Measurements from ENCODE around the gene TYSND1.
"Not testable (repeated sequence)": the region's sequence is repeated elsewhere in the genome, so short reads cannot be mapped to it uniquely, and the experiment has no call there.

The TYSND1 gene

GRCh38 chr10:70101068-70101562 is 45.4 kb downstream of the TYSND1 start:
- not testable (repeated sequence) for DNase-seq

GRCh38 chr10:70098271-70098670 is 48.2 kb downstream of the TYSND1 start:
- DNase-seq, result no peak

GRCh38 chr10:70097459-70097858 is 49.0 kb downstream of the TYSND1 start:
- no peak for DNase-seq

GRCh38 chr10:70096705-70097420 is 49.6 kb downstream of the TYSND1 start:
- no peak for DNase-seq

DNA sequence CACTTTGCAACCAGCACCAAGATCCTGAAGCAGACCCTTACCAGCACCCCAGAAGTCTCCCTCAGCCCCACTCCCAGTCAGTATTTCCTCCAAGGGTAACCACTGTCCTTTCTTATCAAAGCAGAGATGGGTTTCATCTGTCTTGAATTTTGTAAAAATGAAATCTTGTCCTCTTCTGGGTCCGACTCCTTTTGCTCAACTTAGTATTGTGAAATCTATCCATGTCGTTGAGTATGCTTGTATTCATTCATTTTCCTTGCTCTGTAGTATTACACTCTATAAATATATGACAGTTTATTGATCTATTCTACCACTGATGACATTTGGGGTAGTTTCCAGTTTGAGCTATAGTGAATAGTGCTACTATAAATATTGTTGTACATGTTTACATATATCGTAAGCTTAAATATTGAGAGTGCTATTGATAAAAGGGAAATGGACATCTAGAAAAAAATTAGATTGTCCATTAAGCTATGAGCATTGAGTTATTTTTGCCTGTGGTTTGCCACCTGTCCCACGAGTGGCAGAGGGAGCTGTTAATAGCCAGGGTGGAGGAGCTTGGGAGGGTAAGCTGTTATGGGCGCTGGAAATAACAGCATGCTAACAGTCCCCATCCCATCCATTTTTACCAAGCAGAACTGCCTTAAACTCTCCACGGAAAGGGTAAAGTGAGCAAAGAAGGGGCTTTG is 50.3 kb downstream of the TYSND1 start:
- DNase-seq, result no peak

DNA sequence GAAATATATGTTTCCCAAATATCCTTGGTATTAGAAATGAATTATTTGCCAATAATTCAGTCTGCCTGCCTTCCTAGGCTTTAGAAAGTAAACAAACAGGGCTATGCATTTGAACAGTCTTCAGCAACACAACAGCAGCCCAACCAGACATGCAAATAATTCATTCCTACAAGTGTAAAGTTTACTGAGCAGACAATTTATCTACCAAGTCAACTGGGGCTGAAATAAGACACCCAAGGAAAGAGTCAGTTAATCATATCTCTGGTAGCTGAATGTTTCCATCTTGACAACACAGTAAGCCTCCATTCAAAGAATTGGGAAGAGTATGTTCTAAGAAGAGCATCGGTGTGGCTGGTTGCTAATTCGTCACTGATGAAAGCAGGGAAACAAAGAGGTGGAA is 52.2 kb downstream of the TYSND1 start:
- no peak for DNase-seq

DNA sequence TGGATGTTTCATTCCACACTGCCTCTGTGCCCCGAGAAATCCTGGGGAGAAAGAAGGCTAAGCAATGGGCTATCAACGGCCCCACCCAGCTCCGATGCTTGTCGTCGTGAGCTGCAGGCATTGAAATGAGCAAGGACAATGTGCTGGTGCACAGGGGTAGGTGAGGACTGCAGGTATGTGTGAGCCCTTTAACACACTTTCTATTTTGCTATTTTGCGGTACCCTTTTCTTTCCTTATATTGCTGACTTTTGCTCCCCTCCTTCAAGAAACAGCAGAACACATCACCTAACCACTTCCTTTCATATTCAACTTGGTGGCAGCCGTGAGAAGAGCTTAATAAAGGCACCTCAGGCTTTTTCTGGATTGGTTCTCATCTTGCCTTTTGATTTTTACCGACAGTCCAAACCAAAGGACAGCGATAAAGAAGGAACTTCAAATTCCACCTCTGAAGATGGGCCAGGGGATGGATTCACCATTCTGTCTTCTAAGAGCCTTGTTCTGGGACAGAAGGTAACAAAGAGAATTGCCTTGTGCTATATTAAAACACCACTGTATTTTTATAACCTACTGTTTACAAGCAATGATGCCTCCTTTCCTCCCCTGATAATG is 53.1 kb downstream of the TYSND1 start:
- DNase-seq, result no peak

DNA sequence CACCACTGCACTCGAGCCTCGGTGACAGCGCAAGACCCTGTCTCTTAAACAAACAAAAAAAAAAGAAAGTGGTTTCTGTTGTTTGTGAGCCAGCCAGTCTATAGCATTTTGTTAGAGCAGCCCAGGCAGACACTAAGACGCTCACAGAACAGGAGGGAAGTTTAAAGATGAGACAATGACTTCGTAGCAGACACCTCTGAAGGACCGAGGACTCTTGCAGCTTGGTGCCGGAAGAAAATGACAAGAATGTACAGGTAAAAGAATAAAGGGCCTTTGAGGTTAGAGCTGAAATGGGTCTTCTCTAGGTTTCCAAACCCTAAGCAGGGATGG is 54.1 kb downstream of the TYSND1 start:
- DNase-seq, result no peak

GRCh38 chr10:70090951-70091350 is 55.5 kb downstream of the TYSND1 start:
- DNase-seq, result no peak

DNA sequence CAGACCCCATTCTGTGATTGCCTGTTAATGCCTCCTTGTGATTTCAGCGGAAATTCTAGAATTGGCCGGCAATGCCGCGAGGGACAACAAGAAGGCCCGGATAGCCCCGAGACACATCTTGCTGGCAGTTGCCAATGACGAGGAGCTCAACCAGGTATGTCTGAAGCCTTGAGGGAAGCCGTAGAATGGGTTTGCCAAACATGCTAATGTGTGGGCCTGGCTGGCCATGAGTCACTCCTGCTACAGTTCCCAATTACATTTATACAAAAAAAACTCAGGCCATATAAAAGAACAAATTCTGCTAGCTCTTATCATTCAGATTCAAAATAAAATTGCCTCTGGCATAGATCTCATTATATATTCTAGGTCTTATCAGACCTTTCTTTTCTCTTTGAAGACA is 56.5 kb downstream of the TYSND1 start:
- no peak for DNase-seq

GRCh38 chr10:70088308-70088698 is 58.2 kb downstream of the TYSND1 start:
- DNase-seq, result no peak

Data from DMS79 treated with DMSO at 0.1 percent for 48 hours (cell line).